Activated gamma-delta T cell treated with anti-CD3 and anti-CD28 coated beads, Interleukin-2, amount 50 U/mL, for 16 hours (primary cell): ENCODE data around the gene HAO1.
"Not testable (repeated sequence)": the region's sequence is repeated elsewhere in the genome, so short reads cannot be mapped to it uniquely, and the experiment has no call there.

ENCODE experiments used
- DNase-seq: peaks from one replicate; pipeline ENCODE4 v3.0.0-alpha.2; 2020; ENCODE audit warnings: low read depth

Gene HAO1

GRCh38 chr20:7855545-7855944, 84.7 kb downstream of the HAO1 start:
- DNase-seq = no peak

GRCh38 chr20:7853493-7853892, 86.8 kb downstream of the HAO1 start:
- no peak for DNase-seq

- DNase-seq = no peak
Observed at GRCh38 chr20:7850775-7851490, 89.3 kb downstream of the HAO1 start.

- DNase-seq = no peak
Observed at GRCh38 chr20:7849675-7850074, 90.6 kb downstream of the HAO1 start.

- DNase-seq = no peak
Observed at GRCh38 chr20:7848351-7848750, 91.9 kb downstream of the HAO1 start.

GRCh38 chr20:7843613-7844012, 96.6 kb downstream of the HAO1 start:
- no peak for DNase-seq

- DNase-seq = no peak
Observed at GRCh38 chr20:7841971-7842310, 98.3 kb downstream of the HAO1 start.

- no peak for DNase-seq
Observed at GRCh38 chr20:7841291-7841970, 98.8 kb downstream of the HAO1 start.

- no peak for DNase-seq
Observed at GRCh38 chr20:7836076-7836475, 104.2 kb downstream of the HAO1 start.

- DNase-seq = not testable (repeated sequence)
Observed at GRCh38 chr20:7834441-7834840, 105.8 kb downstream of the HAO1 start.
